ENCODE results near the gene BTBD1. TPM values are rescaled to one million over a fixed set of nuclear protein-coding genes. Genes with fewer than 3 reads are reported as not detected.

Gene BTBD1
- total RNA-seq, 1 experiment from 2014 or later, result 83.9 TPM

- TF ChIP-seq EZH2 (IDR thresholded peaks at IDR 0.05; ENCODE audit: low read length, unreplicated experiment), result no peak
- no peak for TF ChIP-seq EZH2phosphoT487 (IDR thresholded peaks at IDR 0.05; ENCODE audit: borderline replicate concordance, low read length)
- TF ChIP-seq CTCF (conservative IDR thresholded peaks at IDR 0.05; ENCODE audit: low read depth, low read length), result no peak
- no peaks in the 10 kb centered on the region for H3F3A ChIP-seq (ENCODE audit: low read length, unreplicated experiment)
- no peaks in the 10 kb centered on the region for H3K9me2 ChIP-seq (replicated peaks; ENCODE audit: low read length)
- H3K79me2 ChIP-seq (ENCODE audit: low read length), result no peaks in the 10 kb centered on the region
- H3K36me3 ChIP-seq (ENCODE audit: low read depth, low read length), result no peaks in the 10 kb centered on the region
- ATAC-seq, result no peak
- no TSS peak for BruUV-seq (replicated peaks)
- intact Hi-C loops (cut with micrococcal nuclease), result no loop called here
- DNase-seq, result no peak
- no peaks in the 10 kb centered on the region for H3K9me3 ChIP-seq (ENCODE audit: low read length)
- no peak overlapping the region for H3K4me2 ChIP-seq (ENCODE audit: low read length)
- POLR2A ChIA-PET (ENCODE audit: unreplicated experiment), result no interaction called here
- no peak overlapping the region for H2AFZ ChIP-seq (ENCODE audit: low read length)
- H3K9ac ChIP-seq (ENCODE audit: low read length), result no peak overlapping the region
- no peaks in the 10 kb centered on the region for H4K20me1 ChIP-seq (ENCODE audit: low read length)
- CTCF ChIA-PET, result no interaction called here
- H3K27ac ChIP-seq (ENCODE audit: low read length), result no peak overlapping the region
- H3K4me1 ChIP-seq (ENCODE audit: insufficient read depth, low read length), result no peaks in the 10 kb centered on the region
- H3K27me3 ChIP-seq (ENCODE audit: low read length), result no peaks in the 10 kb centered on the region
- no peak overlapping the region for H3K4me3 ChIP-seq (ENCODE audit: low read length)
Measured at GRCh38 chr15:82978438-82978837, 88.6 kb downstream of the BTBD1 start.

GRCh38 chr15:82977076-82977475, 90.0 kb downstream of the BTBD1 start:
- ChIA-PET CTCF (no interaction called here), POLR2A (ENCODE audit: unreplicated experiment) (no interaction called here)
- ATAC-seq, result no peak
- H3K4me3 ChIP-seq (ENCODE audit: low read length), result no peak overlapping the region
- intact Hi-C loops (cut with micrococcal nuclease), result no loop called here
- H3K9ac ChIP-seq (ENCODE audit: low read length), result no peak overlapping the region
- H3K27ac ChIP-seq (ENCODE audit: low read length), result no peak overlapping the region
- no peaks in the 10 kb centered on the region for H4K20me1 ChIP-seq (ENCODE audit: low read length)
- BruUV-seq (replicated peaks), result no TSS peak
- no peaks in the 10 kb centered on the region for H3K27me3 ChIP-seq (ENCODE audit: low read length)
- H3K4me1 ChIP-seq (ENCODE audit: insufficient read depth, low read length), result no peaks in the 10 kb centered on the region
- H2AFZ ChIP-seq (ENCODE audit: low read length), result no peak overlapping the region
- no peaks in the 10 kb centered on the region for H3K36me3 ChIP-seq (ENCODE audit: low read depth, low read length)
- H3K4me2 ChIP-seq (ENCODE audit: low read length), result no peak overlapping the region
- H3K9me3 ChIP-seq (ENCODE audit: low read length), result no peaks in the 10 kb centered on the region
- no peak for DNase-seq
- H3K9me2 ChIP-seq (replicated peaks; ENCODE audit: low read length), result no peaks in the 10 kb centered on the region
- H3F3A ChIP-seq (ENCODE audit: low read length, unreplicated experiment), result no peaks in the 10 kb centered on the region
- H3K79me2 ChIP-seq (ENCODE audit: low read length), result no peaks in the 10 kb centered on the region
- TF ChIP-seq EZH2 (IDR thresholded peaks at IDR 0.05; ENCODE audit: low read length, unreplicated experiment) (no peak), CTCF (conservative IDR thresholded peaks at IDR 0.05; ENCODE audit: low read depth, low read length) (no peak), EZH2phosphoT487 (IDR thresholded peaks at IDR 0.05; ENCODE audit: borderline replicate concordance, low read length) (no peak)

- no peaks in the 10 kb centered on the region for H3K9me2 ChIP-seq (replicated peaks; ENCODE audit: low read length)
- H3K4me1 ChIP-seq (ENCODE audit: insufficient read depth, low read length), result no peaks in the 10 kb centered on the region
- no peak overlapping the region for H2AFZ ChIP-seq (ENCODE audit: low read length)
- no peak overlapping the region for H3K4me2 ChIP-seq (ENCODE audit: low read length)
- BruUV-seq (replicated peaks), result no TSS peak
- no peaks in the 10 kb centered on the region for H3K79me2 ChIP-seq (ENCODE audit: low read length)
- no peaks in the 10 kb centered on the region for H3F3A ChIP-seq (ENCODE audit: low read length, unreplicated experiment)
- H3K9me3 ChIP-seq (ENCODE audit: low read length), result no peaks in the 10 kb centered on the region
- ChIA-PET POLR2A (ENCODE audit: unreplicated experiment) (no interaction called here), CTCF (no interaction called here)
- intact Hi-C loops (cut with micrococcal nuclease), result no loop called here
- no peak overlapping the region for H3K27ac ChIP-seq (ENCODE audit: low read length)
- no peak overlapping the region for H3K4me3 ChIP-seq (ENCODE audit: low read length)
- no peak for ATAC-seq
- H3K27me3 ChIP-seq (ENCODE audit: low read length), result no peaks in the 10 kb centered on the region
- H3K36me3 ChIP-seq (ENCODE audit: low read depth, low read length), result no peaks in the 10 kb centered on the region
- TF ChIP-seq EZH2 (IDR thresholded peaks at IDR 0.05; ENCODE audit: low read length, unreplicated experiment) (no peak), EZH2phosphoT487 (IDR thresholded peaks at IDR 0.05; ENCODE audit: borderline replicate concordance, low read length) (no peak)
- no peaks in the 10 kb centered on the region for H4K20me1 ChIP-seq (ENCODE audit: low read length)
- no peak overlapping the region for H3K9ac ChIP-seq (ENCODE audit: low read length)
- no peak for DNase-seq
Measured at GRCh38 chr15:82972990-82973389, 94.1 kb downstream of the BTBD1 start.
